ENCODE results near the gene RNF224.
"Not testable (repeated sequence)": the region's sequence is repeated elsewhere in the genome, so short reads cannot be mapped to it uniquely, and the experiment has no call there.

Gene RNF224

DNA sequence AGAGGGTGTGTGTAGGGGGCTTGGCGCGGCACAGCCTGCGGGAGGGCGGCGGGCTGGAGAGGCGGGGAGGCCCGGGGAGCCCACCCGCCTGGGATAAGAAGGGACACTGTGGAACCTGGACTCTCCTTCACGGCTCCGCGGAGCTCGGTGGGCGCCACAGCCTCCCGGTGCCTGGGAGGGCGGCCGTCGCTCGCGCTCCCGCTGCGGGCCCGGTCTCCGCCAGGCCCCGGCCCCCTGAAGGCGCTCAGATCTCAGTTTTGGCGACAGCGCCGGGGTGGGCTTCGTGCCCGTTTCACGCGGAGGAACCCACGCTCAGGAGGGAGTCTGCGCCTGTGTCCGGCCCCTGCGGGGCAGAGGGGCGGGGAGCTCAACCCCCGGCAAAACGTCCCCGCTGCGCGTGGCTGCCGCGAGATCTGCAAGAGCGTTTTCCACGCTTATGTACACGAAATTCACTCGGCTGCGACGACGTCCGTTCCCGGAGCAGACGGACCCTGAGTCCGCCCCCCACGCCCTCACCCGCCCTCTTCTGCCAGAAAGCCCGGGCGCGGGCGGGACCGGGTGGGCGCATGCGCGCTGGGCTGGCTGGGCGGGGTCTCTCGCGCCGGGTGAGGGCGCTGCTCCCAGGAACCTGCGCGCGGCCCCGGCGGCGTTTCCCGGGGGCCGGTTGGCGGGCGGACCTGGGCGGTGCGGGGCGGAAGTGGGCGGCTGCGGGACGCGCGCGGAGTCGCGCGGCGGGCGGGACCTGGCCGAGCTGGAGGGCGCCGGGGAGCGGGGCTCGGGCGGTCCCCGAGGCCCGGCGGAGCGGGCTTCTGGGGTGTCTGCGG is 27.5 kb downstream of the RNF224 start, which contains the start of gene NELFB:
TSS of gene NELFB (plus strand) at position 704 of the 824 bp plus-strand sequence.
- DNase-seq (ENCODE audit: low read depth in 2 of 2): peak; percentile 91 to 94

DNA sequence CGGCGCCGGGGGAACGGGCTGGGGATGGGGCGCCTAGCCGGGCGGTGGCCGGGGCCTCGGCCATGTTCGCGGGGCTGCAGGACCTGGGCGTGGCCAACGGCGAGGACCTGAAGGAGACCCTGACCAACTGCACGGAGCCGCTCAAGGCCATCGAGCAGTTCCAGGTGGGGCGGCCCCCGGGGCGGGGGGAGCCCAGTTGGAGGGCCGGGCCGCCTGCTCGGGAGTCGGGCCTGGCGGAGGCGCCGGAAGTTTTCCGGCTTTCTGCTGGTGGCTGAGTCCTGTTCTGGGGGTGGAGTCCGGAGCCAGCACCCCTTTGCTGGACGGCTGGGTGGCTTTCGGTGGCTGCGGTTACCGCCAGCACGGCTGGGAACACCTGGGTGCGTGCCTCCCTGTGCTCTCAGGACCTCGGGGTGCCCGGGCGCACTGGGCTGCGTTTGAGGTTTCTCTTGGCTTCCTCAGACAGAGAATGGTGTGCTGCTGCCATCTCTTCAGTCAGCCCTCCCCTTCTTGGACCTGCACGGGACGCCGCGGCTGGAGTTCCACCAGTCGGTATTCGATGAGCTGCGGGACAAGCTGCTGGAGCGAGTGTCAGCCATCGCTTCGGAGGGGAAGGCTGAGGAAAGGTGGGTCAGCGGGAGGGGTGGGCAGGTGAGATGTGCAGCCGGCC is 28.3 kb downstream of the RNF224 start:
- no peak for DNase-seq (ENCODE audit: low read depth in 2 of 2)

DNA sequence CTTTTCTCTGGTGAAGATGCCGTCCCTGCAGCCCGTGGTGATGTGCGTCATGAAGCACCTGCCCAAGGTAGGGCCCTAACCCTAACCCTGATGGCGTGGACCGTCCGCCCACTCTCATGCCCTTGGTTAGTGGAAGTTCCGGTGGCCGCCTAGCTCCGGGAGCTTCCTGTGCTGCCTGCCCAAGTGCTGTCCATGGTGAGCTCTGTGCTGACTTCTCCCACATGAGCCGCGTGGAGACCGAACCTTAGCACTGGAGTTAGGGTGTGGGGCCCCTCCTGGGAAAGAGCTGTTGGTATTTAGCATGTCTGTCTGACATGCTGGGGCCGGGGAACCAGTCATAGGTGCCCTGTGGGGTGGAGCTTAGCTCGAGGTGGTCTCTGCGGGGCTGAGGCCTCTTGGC is 29.1 kb downstream of the RNF224 start:
- DNase-seq (ENCODE audit: low read depth in 2 of 2): no peak

DNA sequence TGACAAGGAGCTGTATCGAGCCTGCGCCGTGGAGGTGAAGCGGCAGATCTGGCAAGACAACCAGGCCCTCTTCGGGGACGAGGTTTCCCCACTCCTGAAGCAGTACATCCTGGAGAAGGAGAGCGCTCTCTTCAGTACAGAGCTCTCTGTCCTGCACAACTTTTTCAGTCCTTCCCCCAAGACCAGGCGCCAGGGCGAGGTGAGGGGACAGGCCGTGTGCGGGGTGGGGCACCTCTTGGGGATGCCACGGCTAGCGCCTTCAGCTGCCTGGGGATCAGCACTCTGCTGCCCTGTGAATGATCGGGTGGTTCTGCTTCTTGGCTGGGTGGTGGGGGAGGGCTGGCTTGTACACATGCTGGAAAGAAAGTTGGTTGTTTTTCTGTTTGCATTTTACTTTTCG is 29.6 kb downstream of the RNF224 start:
- no peak for DNase-seq (ENCODE audit: low read depth in 2 of 2)

DNA sequence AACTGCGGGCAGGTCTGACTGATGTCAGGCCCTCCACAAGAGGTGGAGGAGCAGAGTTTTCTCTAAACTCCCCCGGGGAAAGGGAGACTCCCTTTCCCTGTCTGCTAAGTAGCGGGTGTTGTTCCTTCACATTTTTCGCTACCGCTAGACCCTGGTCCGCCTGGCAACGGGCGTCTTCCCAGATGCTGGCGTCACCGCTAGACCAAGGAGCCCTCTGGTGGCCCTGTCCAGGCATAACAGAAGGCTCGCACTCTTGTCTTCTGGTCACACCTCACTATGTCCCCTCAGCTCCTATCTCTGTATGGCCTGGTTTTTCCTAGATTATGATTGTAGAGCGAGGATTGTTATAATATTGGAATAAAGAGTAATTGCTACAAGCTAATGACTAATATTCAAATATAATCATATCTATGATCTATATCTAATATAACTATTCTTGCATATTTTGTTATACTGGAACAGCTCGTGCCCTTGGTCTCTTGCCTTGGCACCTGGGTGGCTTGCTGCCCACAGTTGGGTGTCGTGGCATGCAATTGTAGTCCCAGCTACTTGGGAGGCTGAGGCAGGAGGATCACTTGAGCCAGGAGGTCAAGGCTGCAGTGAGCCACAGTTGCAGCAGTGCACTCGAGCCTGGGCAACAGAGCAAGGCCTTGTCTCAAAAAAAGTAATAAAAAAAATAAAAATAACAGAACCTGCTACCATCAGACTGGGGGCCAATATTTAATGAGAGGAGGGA is 35.0 kb downstream of the RNF224 start:
- DNase-seq (ENCODE audit: low read depth in 2 of 2): not testable (repeated sequence)

DNA sequence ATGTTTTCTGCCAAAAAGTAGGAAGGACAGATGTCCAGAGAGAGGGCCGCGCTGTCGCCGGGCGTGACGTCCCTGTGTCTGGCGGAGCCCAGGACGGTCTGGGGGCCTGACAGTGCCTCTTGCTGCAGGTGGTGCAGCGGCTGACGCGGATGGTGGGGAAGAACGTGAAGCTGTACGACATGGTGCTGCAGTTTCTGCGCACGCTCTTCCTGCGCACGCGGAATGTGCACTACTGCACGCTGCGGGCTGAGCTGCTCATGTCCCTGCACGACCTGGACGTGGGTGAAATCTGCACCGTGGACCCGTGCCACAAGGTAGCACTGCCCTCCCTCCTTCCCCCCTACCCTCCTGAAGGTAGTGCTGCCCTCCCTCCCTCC is 35.6 kb downstream of the RNF224 start:
- DNase-seq (ENCODE audit: low read depth in 2 of 2): no peak

DNA sequence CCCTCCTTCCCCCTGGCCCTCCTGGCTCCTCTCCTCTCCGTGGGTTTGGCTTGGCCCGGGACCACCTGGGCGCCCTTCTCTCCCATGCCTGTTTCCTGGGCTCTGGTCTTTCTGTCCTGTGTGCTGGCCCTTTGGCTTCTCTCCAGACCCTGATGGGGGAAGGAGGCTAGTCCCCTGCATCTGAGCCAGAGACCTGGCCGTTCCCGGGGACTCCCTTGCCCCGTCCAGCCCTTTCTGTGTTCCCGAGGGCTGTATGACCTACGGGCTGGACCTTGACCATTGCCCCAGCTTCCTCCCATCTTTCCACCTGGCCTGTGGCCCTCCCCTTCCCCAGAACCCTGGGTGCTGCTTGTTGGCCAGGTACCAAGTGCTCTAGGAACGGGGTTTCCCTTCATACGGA is 36.2 kb downstream of the RNF224 start:
- no peak for DNase-seq (ENCODE audit: low read depth in 2 of 2)

DNA sequence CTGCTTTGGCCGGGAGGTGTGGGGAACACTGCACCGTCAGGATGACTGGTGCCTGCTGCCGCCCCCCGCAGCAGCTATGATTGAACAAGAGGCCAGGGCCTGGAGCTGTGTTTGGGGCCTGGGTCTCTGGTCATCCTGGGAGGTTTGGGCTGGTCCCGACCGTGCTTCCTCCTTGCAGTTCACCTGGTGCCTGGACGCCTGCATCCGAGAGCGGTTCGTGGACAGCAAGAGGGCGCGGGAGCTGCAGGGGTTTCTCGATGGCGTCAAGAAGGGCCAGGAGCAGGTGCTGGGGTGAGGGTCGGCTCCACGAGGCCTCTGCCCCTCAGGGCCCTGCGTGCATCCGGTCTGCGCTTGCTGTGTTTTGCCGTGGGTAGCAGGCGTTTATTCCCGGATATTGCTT is 36.8 kb downstream of the RNF224 start:
- DNase-seq (ENCODE audit: low read depth in 2 of 2): no peak

DNA sequence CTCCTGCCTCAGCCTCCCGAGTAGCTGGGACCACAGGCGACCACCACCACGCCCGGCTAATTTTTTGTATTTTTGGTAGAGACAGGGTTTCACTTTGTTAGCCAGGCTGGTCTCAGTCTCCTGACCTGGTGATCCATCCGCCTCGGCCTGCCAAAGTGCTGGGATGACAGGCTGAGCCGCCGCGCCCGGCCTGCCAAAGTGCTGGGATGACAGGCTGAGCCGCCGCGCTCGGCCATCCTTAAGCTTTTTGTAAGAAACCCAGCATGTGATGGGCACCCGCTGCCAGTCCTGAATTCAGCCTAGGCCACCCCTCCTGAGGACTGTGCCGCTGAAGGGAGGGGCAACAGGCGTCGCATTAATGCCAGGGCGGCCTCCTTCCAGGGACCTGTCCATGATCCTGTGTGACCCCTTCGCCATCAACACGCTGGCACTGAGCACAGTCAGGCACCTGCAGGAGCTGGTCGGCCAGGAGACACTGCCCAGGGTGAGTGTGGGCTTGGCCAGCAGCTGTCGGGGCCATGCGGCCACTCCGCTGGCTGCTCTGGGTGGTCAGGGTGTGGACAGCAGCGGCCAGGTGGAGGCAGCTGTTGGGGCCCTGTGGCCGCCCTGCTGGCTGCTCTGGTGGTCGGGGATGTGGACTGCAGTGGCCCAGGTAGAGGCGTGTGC is 38.3 kb downstream of the RNF224 start:
- DNase-seq (ENCODE audit: low read depth in 2 of 2): no peak

DNA sequence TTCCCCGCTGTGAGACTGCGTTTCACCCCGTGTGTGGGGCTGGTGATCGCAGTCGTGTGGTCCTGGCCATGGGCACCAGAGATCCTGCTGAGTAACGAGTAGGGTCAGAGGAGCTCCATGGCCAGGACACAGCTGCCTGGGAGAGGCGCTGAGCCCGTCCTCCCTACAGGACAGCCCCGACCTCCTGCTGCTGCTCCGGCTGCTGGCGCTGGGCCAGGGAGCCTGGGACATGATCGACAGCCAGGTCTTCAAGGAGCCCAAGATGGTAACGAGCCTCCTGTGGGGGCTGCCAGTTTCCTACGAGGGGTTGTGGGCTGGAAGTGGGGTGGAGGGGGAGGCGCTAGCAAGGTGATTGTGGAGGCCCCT is 38.8 kb downstream of the RNF224 start:
- no peak for DNase-seq (ENCODE audit: low read depth in 2 of 2)

DNA sequence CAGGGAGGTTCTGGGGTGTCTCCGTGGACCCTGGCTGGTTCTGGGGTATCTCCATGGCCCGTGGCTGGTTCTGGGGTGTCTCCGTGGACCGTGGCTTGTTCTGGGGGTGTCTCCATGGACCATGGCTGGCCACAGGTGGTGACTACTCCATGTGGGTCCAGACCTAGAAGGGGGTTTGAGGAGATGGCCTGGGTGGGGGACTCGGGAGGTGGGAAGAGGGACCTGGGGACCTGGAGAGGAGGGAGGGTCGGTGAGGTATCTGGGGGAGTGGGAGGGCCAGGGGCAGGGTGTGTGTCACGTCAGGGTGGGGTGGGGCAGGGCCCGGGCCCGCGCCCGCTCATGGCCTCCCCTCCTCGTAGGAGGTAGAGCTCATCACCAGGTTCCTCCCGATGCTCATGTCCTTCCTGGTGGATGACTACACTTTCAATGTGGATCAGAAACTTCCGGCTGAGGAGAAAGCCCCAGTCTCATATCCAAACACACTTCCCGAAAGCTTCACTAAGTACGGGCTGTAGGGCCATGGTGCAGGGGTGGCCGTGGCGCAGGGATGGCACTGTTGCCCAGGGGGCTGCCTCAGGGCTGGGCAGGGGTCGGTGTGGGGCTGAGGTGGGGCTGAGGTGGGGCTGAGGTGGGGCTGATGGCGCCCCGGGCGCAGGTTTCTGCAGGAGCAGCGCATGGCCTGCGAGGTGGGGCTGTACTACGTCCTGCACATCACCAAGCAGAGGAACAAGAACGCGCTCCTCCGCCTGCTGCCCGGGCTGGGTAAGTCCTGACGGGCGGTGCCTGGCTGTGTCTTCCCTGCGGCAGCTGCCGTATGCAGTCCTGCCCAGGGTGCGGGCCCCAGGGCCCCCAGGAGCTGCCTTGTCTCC is 39.5 kb downstream of the RNF224 start:
- no peak for DNase-seq (ENCODE audit: low read depth in 2 of 2)

DNA sequence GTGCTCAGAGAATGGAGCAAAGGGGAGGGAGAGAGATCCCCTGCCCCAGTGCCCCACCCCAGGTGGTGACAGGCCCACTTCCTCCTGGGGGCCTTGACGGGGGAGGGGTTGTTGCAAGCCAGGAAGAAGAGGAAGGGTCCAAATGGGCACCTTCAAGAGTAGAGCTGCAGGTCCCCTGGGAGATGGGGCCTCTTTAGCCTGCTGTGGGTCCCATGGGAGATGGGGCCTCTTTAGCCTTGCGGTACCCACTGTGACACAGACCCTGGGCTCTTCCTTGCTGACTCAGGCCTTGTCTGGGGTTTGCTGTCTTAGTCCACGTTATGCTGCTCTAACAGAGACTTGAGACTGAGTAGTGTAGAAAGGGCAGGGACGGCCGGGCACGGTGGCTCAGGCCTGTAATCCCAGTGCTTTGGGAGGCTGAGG is 40.6 kb downstream of the RNF224 start:
- no peak for DNase-seq (ENCODE audit: low read depth in 2 of 2)

DNA sequence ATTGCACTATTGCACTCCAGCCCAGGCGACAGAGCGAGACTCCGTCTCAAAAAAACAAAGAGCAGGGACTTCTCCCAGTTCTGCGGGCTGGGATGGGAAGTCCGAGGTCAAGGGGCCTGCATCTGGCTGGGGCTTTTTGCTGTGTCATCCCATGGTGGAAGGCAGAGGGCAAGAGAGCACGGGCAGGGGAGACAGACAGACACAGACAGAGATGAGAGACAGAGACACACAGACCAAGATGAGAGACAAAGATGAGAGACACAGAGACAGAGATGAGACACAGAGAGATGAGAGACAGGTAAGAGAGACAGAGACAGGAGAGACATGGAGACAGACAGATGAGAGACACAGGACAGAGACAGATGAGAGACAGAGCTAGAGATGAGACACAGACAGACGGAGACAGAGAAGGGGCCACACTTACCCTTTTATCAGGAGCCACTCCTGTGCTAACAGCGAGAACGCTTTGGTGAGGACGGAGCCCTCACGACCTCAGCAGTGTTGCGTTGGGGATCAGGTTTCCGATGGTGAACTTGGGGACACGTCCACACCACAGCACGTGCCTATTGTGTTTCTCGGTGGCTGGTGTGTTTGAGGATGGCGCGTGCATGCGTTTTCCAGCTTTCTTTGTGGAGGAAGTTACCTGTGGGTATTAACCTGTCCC is 41.4 kb downstream of the RNF224 start:
- no peak for DNase-seq (ENCODE audit: low read depth in 2 of 2)

DNA sequence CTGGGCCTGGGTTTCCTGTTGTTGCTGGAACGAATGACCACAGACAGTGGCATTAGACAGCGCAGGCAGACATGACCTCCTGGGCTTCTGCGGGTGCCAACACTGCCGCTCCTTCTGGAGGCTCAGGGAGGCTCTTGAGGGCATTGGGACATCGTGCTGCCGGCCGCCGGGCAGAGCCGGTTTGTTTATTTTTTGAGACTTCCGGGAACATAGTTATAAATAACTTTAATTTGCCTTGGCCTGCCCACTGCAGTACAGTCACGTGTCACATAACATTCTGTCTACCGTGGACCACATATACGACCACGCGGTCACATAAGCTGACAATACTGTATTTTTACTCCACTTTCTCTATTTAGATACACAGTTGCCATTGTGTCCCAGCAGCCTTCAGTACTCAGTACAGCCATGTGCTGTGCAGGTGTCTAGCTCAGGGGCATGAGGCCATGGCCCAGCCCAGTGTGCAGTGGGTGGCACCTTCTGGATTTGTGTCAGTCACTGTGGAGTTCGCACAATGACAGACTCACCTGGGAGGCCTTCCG is 42.0 kb downstream of the RNF224 start:
- DNase-seq (ENCODE audit: low read depth in 2 of 2): no peak

DNA sequence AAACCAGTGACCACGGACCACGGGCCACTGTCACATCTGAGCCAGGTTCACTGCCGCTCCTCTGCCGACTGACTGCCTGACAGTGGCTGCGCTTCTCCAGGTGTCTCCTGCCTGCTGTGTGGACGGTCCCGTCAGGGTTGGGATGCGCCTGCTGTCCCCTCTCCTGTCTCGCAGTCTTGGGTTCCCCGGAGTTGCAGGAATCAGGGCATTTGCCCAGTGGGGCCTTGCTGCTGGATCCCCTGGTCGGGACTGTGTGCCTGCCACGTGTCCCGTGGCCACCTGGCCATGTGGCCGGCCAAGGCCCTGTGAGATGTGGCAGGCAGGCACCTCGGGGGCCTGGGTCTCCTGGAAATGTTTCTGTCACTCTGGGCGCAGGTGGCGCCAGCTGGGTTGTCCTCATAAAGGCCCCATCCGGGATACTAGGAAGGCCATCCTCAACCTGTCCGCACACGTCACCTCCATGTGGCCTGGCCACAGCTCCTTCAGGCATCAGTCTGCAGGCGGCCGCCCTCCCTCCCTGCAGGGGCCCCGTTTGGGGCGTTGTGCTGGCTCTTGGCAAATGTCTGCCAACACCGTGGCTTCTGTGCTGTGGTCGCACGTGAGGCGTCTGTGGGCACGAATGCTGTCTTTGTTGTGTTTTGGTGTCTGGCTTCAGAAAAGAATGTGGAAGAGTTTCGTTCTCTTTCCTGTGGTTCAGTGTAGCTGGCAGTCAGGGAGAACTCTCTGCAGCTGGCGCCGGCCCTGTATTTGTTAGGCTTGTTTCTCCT is 43.8 kb downstream of the RNF224 start:
- no peak for DNase-seq (ENCODE audit: low read depth in 2 of 2)

DNA sequence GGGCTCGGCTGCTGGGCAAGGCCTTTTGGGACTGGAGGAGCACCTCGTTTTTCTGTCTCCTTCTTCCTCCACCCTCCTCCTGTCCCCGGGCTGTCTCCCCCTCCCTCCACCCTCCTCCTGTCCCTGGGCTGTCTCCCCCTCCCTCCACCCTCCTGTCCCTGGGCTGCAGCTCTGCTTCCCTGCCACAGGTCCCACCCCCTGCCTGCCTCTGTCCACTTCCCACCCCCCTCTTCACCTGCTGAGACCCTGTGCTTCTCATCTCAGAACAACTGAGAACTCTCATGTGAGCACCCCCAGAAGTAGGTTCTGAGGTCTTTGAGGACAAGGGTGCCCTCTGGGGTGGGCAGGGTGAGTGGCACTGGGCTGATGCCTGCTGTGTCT is 44.4 kb downstream of the RNF224 start:
- DNase-seq (ENCODE audit: low read depth in 2 of 2): no peak

DNA sequence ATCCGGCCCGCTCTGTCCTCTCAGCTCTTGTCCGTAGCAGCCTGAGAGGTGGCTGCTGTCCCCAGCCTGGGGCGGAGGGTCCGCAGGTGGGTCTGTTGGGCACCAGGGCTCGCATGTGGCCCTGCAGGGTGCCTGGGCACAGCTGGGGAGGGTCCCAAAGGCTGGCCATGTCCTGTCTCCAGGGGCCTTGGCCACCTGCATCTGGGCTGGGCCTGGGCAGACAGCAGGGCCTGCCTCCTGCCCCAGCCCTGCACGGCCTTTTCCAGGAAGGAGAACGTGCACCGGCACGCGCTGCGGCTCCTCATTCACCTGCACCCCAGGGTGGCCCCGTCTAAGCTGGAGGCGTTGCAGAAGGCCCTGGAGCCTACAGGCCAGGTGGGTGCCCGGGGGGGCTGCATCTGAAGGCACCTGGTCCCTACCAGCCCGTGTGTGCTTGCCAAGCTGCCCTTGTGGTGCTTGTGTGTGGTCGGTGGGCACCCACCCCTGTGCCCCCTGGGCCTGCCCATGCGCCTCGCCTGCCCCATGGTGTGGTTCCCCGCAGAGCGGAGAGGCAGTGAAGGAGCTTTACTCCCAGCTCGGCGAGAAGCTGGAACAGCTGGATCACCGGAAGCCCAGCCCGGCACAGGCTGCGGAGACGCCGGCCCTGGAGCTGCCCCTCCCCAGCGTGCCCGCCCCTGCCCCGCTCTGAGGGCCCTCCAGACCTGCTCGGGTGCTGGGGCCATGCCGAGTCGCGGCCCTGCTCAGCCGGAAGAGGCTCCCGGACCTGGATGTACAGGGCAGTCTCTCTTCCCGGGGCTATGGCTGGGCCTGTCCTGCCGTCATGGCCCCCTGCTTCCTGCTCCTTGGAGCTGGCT is 45.2 kb downstream of the RNF224 start:
- no peak for DNase-seq (ENCODE audit: low read depth in 2 of 2)

DNA sequence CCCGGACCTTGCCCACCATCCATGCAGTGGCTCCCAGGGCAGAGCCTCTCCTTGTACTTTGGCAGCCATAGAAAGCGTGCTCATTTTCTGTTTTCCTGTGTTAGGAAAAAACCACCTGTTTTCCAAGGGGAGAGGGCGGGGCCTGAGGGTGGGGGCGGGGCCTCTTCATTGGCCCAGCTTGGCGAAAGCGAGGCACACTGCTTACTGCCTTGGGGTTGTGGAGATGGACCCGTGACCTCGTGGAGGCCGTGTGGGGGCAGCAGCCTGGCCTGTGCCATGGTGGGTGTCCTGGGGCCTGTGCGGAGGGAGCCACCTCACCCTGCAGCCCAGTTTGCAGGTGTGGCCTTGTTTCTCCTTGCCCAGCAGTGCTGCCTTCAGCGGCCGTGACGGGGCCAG is 45.8 kb downstream of the RNF224 start:
- DNase-seq (ENCODE audit: low read depth in 2 of 2): no peak

Measured in stimulated activated CD8-positive, alpha-beta memory T cell treated with anti-CD3 and anti-CD28 coated beads, Interleukin-15, amount 100 ng/mL, for 48 hours (primary cell).